ENCODE data around the gene UPF3B.
A peak's percentile ranks its signal among the peaks of the same experiment; 100 is the strongest.

UPF3B gene

GRCh38 chrX:119801253-119802221 lies 51.2 kb downstream of the UPF3B start:
- no peak for TF ChIP-seq CTCF (conservative IDR thresholded peaks at IDR 0.05; ENCODE audit: low read depth, low read length)
- Histone ChIP-seq H4K20me1 (ENCODE audit: insufficient read depth) (no peaks in the 10 kb centered on the region), H3K9ac (no peak overlapping the region), H3K27ac (no peak overlapping the region), H2AFZ (ENCODE audit: low read depth) (no peak overlapping the region), H3K4me3 (IDR thresholded peaks at IDR 0.05; ENCODE audit: insufficient read depth, low read depth, low read length) (no peak overlapping the region), H3K36me3 (ENCODE audit: insufficient read depth) (no peaks in the 10 kb centered on the region), H3K4me2 (no peak overlapping the region), H3K79me2 (ENCODE audit: insufficient read depth, low read depth) (no peaks in the 10 kb centered on the region), H3K4me1 (ENCODE audit: low read depth, poor library complexity, severe bottlenecking) (no peaks in the 10 kb centered on the region), H3K27me3 (ENCODE audit: insufficient read depth, low read depth) (no peaks in the 10 kb centered on the region)

- peak within 1 kb of the TSS; percentile 80 for H2AFZ ChIP-seq (ENCODE audit: low read depth)
- peaks cover 34% of the 10 kb centered on the region for H3K4me1 ChIP-seq (ENCODE audit: low read depth, poor library complexity, severe bottlenecking)
- peaks cover 23% of the 10 kb centered on the region for H4K20me1 ChIP-seq (ENCODE audit: insufficient read depth)
- H3K79me2 ChIP-seq (ENCODE audit: insufficient read depth, low read depth), result peaks cover 49% of the 10 kb centered on the region
- peak within 1 kb of the TSS; percentile 97 for H3K27ac ChIP-seq
- H3K9ac ChIP-seq, result peak within 1 kb of the TSS; percentile 99
- H3K27me3 ChIP-seq (ENCODE audit: insufficient read depth, low read depth), result no peaks in the 10 kb centered on the region
- peaks cover 4% of the 10 kb centered on the region; the same call in 1 of the 2 replicates for H3K36me3 ChIP-seq (ENCODE audit: insufficient read depth)
- TF ChIP-seq CTCF (conservative IDR thresholded peaks at IDR 0.05; ENCODE audit: low read depth, low read length), result no peak
- no peak within 1 kb of the TSS for H3K4me3 ChIP-seq (IDR thresholded peaks at IDR 0.05; ENCODE audit: insufficient read depth, low read depth, low read length)
- H3K4me2 ChIP-seq, result peak within 1 kb of the TSS; percentile 97
These were observed 61.1 kb downstream of the UPF3B start, which contains the start of gene RPL39 for GRCh38 chrX:119791437-119792231. Gene RPL39, minus strand, starts transcription at chrX:119791630. Its CDS starts 54 bp downstream, at chrX:119791576.

GRCh38 chrX:119790977-119791436 lies 61.8 kb downstream of the UPF3B start:
- Histone ChIP-seq H3K4me3 (IDR thresholded peaks at IDR 0.05; ENCODE audit: insufficient read depth, low read depth, low read length) (no peak overlapping the region), H3K27ac (peak overlapping the region; percentile 97), H3K4me2 (peak overlapping the region; percentile 97), H3K79me2 (ENCODE audit: insufficient read depth, low read depth) (peaks cover 52% of the 10 kb centered on the region), H4K20me1 (ENCODE audit: insufficient read depth) (peaks cover 23% of the 10 kb centered on the region), H3K4me1 (ENCODE audit: low read depth, poor library complexity, severe bottlenecking) (peaks cover 34% of the 10 kb centered on the region), H3K27me3 (ENCODE audit: insufficient read depth, low read depth) (no peaks in the 10 kb centered on the region), H3K9ac (peak overlapping the region; percentile 99), H2AFZ (ENCODE audit: low read depth) (peak overlapping the region; percentile 80; the same call in 1 of the 2 replicates), H3K36me3 (ENCODE audit: insufficient read depth) (peaks cover 4% of the 10 kb centered on the region; the same call in 1 of the 2 replicates)
- no peak for TF ChIP-seq CTCF (conservative IDR thresholded peaks at IDR 0.05; ENCODE audit: low read depth, low read length)

- peaks cover 10% of the 10 kb centered on the region; the same call in 1 of the 2 replicates for H3K36me3 ChIP-seq (ENCODE audit: insufficient read depth)
These were observed 67.9 kb downstream of the UPF3B start for GRCh38 chrX:119784747-119785446.

More at GRCh38 chrX:119784747-119785446, 67.9 kb downstream of the UPF3B start:
- no peaks in the 10 kb centered on the region for H3K27me3 ChIP-seq (ENCODE audit: insufficient read depth, low read depth)
- peaks cover 33% of the 10 kb centered on the region for H3K4me1 ChIP-seq (ENCODE audit: low read depth, poor library complexity, severe bottlenecking)
- peak; percentile 73 for TF ChIP-seq CTCF (conservative IDR thresholded peaks at IDR 0.05; ENCODE audit: low read depth, low read length)
- H3K4me2 ChIP-seq, result no peak overlapping the region
- peaks cover 23% of the 10 kb centered on the region for H4K20me1 ChIP-seq (ENCODE audit: insufficient read depth)
- peaks cover 43% of the 10 kb centered on the region for H3K79me2 ChIP-seq (ENCODE audit: insufficient read depth, low read depth)
- H3K9ac ChIP-seq, result no peak overlapping the region
- H3K4me3 ChIP-seq (IDR thresholded peaks at IDR 0.05; ENCODE audit: insufficient read depth, low read depth, low read length), result no peak overlapping the region
- H3K27ac ChIP-seq, result no peak overlapping the region; the same call in 1 of the 2 replicates
- H2AFZ ChIP-seq (ENCODE audit: low read depth), result no peak overlapping the region

Measured in KMS-11 (cell line).